DND-41 (cell line): ENCODE data around the gene TEX9.
A peak's percentile ranks its signal among the peaks of the same experiment; 100 is the strongest.
"Not testable (repeated sequence)": the region's sequence is repeated elsewhere in the genome, so short reads cannot be mapped to it uniquely, and the experiment has no call there.

Source experiments
- ATAC-seq: fragments of 200-7000 bp; cut with Tn5 transposase; 3 replicates; pipeline ENCODE4 v1.9.1; 2021; ENCODE audit warnings: low read depth; ENCODE audit not compliant: insufficient read depth
- DNase-seq: peaks from one replicate; pipeline ENCODE4 v3.0.0-alpha.2; 2020
- H2AFZ ChIP-seq: 2 replicates; pipeline ENCODE4 v1.6.0; 2012; ENCODE audit warnings: low read depth, low read length
- H3K27ac ChIP-seq: 2 replicates; pipeline ENCODE4 v1.5.1; 2012; ENCODE audit warnings: low read length, inconsistent platforms
- H3K27me3 ChIP-seq: fragments of 200-600 bp; sonication (generic); 2 replicates; pipeline ENCODE4 v1.6.0; 2012; ENCODE audit warnings: low read length, mild to moderate bottlenecking, inconsistent platforms; ENCODE audit not compliant: insufficient read depth, poor library complexity
- H3K36me3 ChIP-seq: 2 replicates; pipeline ENCODE4 v1.5.1; 2012; ENCODE audit warnings: low read length, inconsistent platforms; ENCODE audit not compliant: insufficient read depth
- H3K4me1 ChIP-seq: 2 replicates; pipeline ENCODE4 v1.5.1; 2012; ENCODE audit warnings: mild to moderate bottlenecking, low read length; ENCODE audit not compliant: insufficient read depth
- H3K4me2 ChIP-seq: 2 replicates; pipeline ENCODE4 v1.6.0; 2012; ENCODE audit warnings: mild to moderate bottlenecking, moderate library complexity, low read length, inconsistent platforms; ENCODE audit not compliant: insufficient read depth
- H3K4me3 ChIP-seq, 2 experiments: fragments of 200-600 bp in 1 of 2; shearing (Covaris generic) in 1 of 2; 2 replicates each; pipeline ENCODE4 v1.5.1; 2012 to 2016; ENCODE audit warnings: inconsistent platforms in 2 of 2, low read length in 2 of 2, mild to moderate bottlenecking in 2 of 2, low read depth in 1 of 2, moderate library complexity in 1 of 2
- H3K79me2 ChIP-seq: 2 replicates; pipeline ENCODE4 v1.6.0; 2012; ENCODE audit warnings: low read length, inconsistent platforms; ENCODE audit not compliant: insufficient read depth
- H3K9ac ChIP-seq: 2 replicates; pipeline ENCODE4 v1.6.0; 2012; ENCODE audit warnings: low read depth, mild to moderate bottlenecking, inconsistent platforms, low read length, moderate library complexity
- H3K9me3 ChIP-seq: 2 replicates; pipeline ENCODE4 v1.5.1; 2012; ENCODE audit warnings: low read length, moderate library complexity, mild to moderate bottlenecking, inconsistent platforms; ENCODE audit not compliant: insufficient read depth, severe bottlenecking
- H4K20me1 ChIP-seq: 2 replicates; pipeline ENCODE4 v1.6.0; 2012; ENCODE audit warnings: low read length; ENCODE audit not compliant: insufficient read depth
- CTCF ChIP-seq: IDR thresholded peaks from 2 replicates; pipeline ENCODE4 v1.5.1; 2012; ENCODE audit warnings: borderline replicate concordance, low read length, moderate library complexity, mild to moderate bottlenecking; ENCODE audit not compliant: poor library complexity, severe bottlenecking; ENCODE audit errors: extremely low read depth
- EZH2 ChIP-seq: IDR thresholded peaks from 3 replicates; pipeline ENCODE4 v1.6.1; 2012; ENCODE audit warnings: borderline replicate concordance, low read depth, mild to moderate bottlenecking, moderate library complexity, low read length, inconsistent platforms; ENCODE audit not compliant: severe bottlenecking

Gene TEX9

GRCh38 chr15:56365075-56365711 lies at the start of gene TEX9:
Gene TEX9, plus strand, starts transcription at chr15:56365426. Its CDS starts 25 bp downstream, at chr15:56365451.
- Histone ChIP-seq H3K4me1 (peaks cover 20% of the 10 kb centered on the region), H4K20me1 (no peaks in the 10 kb centered on the region), H3K27ac (peak within 1 kb of the TSS; percentile 76), H3K4me3 (peak within 1 kb of the TSS; percentile 52 to 81; a peak in 3 of 4 replicates), H2AFZ (peak within 1 kb of the TSS; percentile 90), H3K9me3 (no peaks in the 10 kb centered on the region), H3K36me3 (no peaks in the 10 kb centered on the region), H3K79me2 (no peaks in the 10 kb centered on the region), H3K4me2 (peak within 1 kb of the TSS; percentile 92), H3K27me3 (no peaks in the 10 kb centered on the region), H3K9ac (peak within 1 kb of the TSS; percentile 63)
- peak; percentile 99 for ATAC-seq
- TF ChIP-seq CTCF (no peak), EZH2 (no peak)
- peak; percentile 86 for DNase-seq

GRCh38 chr15:56316561-56316960 lies 48.7 kb upstream of the TEX9 start:
- not testable (repeated sequence) for H2AFZ ChIP-seq

GRCh38 chr15:56320316-56320715 lies 44.9 kb upstream of the TEX9 start:
- Histone ChIP-seq H3K4me2 (no peak overlapping the region), H3K36me3 (no peaks in the 10 kb centered on the region), H3K27ac (no peak overlapping the region), H3K9ac (no peak overlapping the region), H3K9me3 (no peaks in the 10 kb centered on the region), H4K20me1 (no peaks in the 10 kb centered on the region), H3K79me2 (no peaks in the 10 kb centered on the region), H3K4me3 (no peak overlapping the region), H3K27me3 (peaks cover 3% of the 10 kb centered on the region), H2AFZ (no peak overlapping the region), H3K4me1 (no peaks in the 10 kb centered on the region)
- no peak for TF ChIP-seq CTCF
- no peak for TF ChIP-seq EZH2
- ATAC-seq: no peak
- DNase-seq: no peak

More at GRCh38 chr15:56316561-56316960, 48.7 kb upstream of the TEX9 start:
- not testable (repeated sequence) for H3K27me3 ChIP-seq, ATAC-seq, H3K4me2 ChIP-seq, DNase-seq, H3K4me1 ChIP-seq, H4K20me1 ChIP-seq, H3K36me3 ChIP-seq, H3K4me3 ChIP-seq, H3K9me3 ChIP-seq, H3K27ac ChIP-seq, H3K79me2 ChIP-seq, H3K9ac ChIP-seq

- Histone ChIP-seq H3K9ac (no peak overlapping the region), H3K36me3 (no peaks in the 10 kb centered on the region), H3K27ac (no peak overlapping the region), H2AFZ (no peak overlapping the region), H3K27me3 (peaks cover 3% of the 10 kb centered on the region), H3K4me1 (no peaks in the 10 kb centered on the region), H3K9me3 (no peaks in the 10 kb centered on the region), H3K4me3 (no peak overlapping the region), H3K4me2 (no peak overlapping the region), H3K79me2 (no peaks in the 10 kb centered on the region), H4K20me1 (no peaks in the 10 kb centered on the region)
- TF ChIP-seq EZH2 (no peak), CTCF (no peak)
- no peak for DNase-seq
- ATAC-seq: no peak
Measured at GRCh38 chr15:56320861-56321260, 44.4 kb upstream of the TEX9 start.
